Prostate gland (tissue), 2 donors: ENCODE measurements around the gene C10orf90. TPM values are rescaled to one million over a fixed set of nuclear protein-coding genes. Genes with fewer than 3 reads are reported as not detected.

ENCODE experiments used
- DNase-seq: peaks from one replicate; pipeline ENCODE4 v3.0.0-alpha.2; 2019; ENCODE audit warnings: low spot score
- H3K27ac ChIP-seq, 2 donors: fragments of 200-600 bp; sonication (generic); 2 replicates each; pipeline ENCODE4 v1.5.1; 2017 to 2019
- H3K27me3 ChIP-seq: fragments of 200-600 bp; sonication (generic); replicated peaks from 2 replicates; pipeline ENCODE4 v1.5.1; 2019; ENCODE audit not compliant: insufficient read depth
- H3K36me3 ChIP-seq, 2 donors: fragments of 200-600 bp; sonication (generic); 1 replicate in 1 of 2; 2 replicates in 1 of 2; pipeline versions ENCODE4 v1.5.1 to v1.8.1; 2017 to 2019
- H3K4me1 ChIP-seq: fragments of 200-600 bp; sonication (generic); replicated peaks from 2 replicates; pipeline ENCODE4 v1.5.1; 2019
- H3K4me3 ChIP-seq, 2 donors: fragments of 200-600 bp; sonication (generic); 2 replicates each; pipeline ENCODE4 v1.5.1; 2017 to 2019
- H3K9me3 ChIP-seq: fragments of 200-600 bp; sonication (generic); 2 replicates; pipeline ENCODE4 v1.5.1; 2017
- CTCF ChIP-seq, 4 experiments: fragments of 200-600 bp in 2 of 4; fragments of 450-650 bp in 2 of 4; sonication (generic) in 2 of 4; IDR thresholded peaks; 1 replicate in 3 of 4; 2 replicates in 1 of 4; pipeline ENCODE4 v1.5.1; 2016 to 2019; ENCODE audit warnings: antibody characterized with exemption in 4 of 4, mild to moderate bottlenecking in 2 of 4, moderate library complexity in 2 of 4
- POLR2A ChIP-seq: fragments of 450-650 bp; IDR thresholded peaks from one replicate; pipeline ENCODE4 v1.6.1; 2016; ENCODE audit warnings: antibody characterized with exemption, mild to moderate bottlenecking
- POLR2AphosphoS5 ChIP-seq: sonication (generic); formaldehyde crosslinking; IDR thresholded peaks from one replicate; pipeline ENCODE4 v1.6.1; 2017; ENCODE audit warnings: antibody characterized with exemption
- WGBS: methylation state at CpG from one replicate; pipeline ENCODE4 v1.1.5; 2018; 5-methylcytosine and 5-hydroxymethylcytosine counted together
- intact Hi-C: fragments of 100-400 bp; cut with DNase I; formaldehyde crosslinking; loops from one replicate; pipeline ENCODE4 v1.14.2; 2022
- total RNA-seq, 2 donors: library from RNA; depleted of rRNA; stranded (reverse); fragments of >200 nt; gene quantifications; one replicate each; pipeline ENCODE4 v1.1.0, GENCODE V29; 2016

C10orf90 gene
- total RNA-seq, 2 donors from 2014 or later, result 0.45 TPM; not detected in 1

- no peaks in the 10 kb centered on the region for H3K9me3 ChIP-seq
- no peaks in the 10 kb centered on the region for H3K36me3 ChIP-seq
- no peaks in the 10 kb centered on the region for H3K27me3 ChIP-seq
- TF ChIP-seq CTCF (IDR thresholded peaks at IDR 0.05), result no peak
- no peak for TF ChIP-seq POLR2AphosphoS5
- no peak for TF ChIP-seq POLR2A
- H3K27ac ChIP-seq, result no peak overlapping the region
- no peak overlapping the region for H3K4me3 ChIP-seq
- no peaks in the 10 kb centered on the region for H3K4me1 ChIP-seq
- DNase-seq, result no peak
- WGBS, result 33% methylated on average over 7 of the region's 7 CpGs
- intact Hi-C loops, result no loop called here
These were observed 385 bp upstream of the C10orf90 start for GRCh38 chr10:126670895-126671261.

- TF ChIP-seq CTCF (IDR thresholded peaks at IDR 0.05) (no peak), POLR2AphosphoS5 (peak; percentile 40)
- 25% methylated on average over 3 of the region's 3 CpGs for WGBS
- H3K27ac ChIP-seq, result no peak overlapping the region
These were observed 1.3 kb downstream of the C10orf90 start for GRCh38 chr10:126669168-126669567.

GRCh38 chr10:126668505-126668904 lies 2.0 kb downstream of the C10orf90 start:
- no peak overlapping the region for H3K4me3 ChIP-seq
- H3K9me3 ChIP-seq, result no peaks in the 10 kb centered on the region
- no peak overlapping the region for H3K27ac ChIP-seq
- H3K36me3 ChIP-seq, result no peaks in the 10 kb centered on the region
- H3K27me3 ChIP-seq, result no peaks in the 10 kb centered on the region
- TF ChIP-seq POLR2AphosphoS5 (no peak), POLR2A (no peak), CTCF (IDR thresholded peaks at IDR 0.05) (no peak)
- DNase-seq, result no peak
- no peaks in the 10 kb centered on the region for H3K4me1 ChIP-seq
- WGBS, result 96% methylated on average over 4 of the region's 4 CpGs
- intact Hi-C loops, result no loop called here

More at GRCh38 chr10:126669168-126669567, 1.3 kb downstream of the C10orf90 start:
- H3K36me3 ChIP-seq, result no peaks in the 10 kb centered on the region
- no peaks in the 10 kb centered on the region for H3K4me1 ChIP-seq
- no peaks in the 10 kb centered on the region for H3K9me3 ChIP-seq
- no peak overlapping the region for H3K4me3 ChIP-seq
- intact Hi-C loops, result no loop called here
- DNase-seq, result peak; percentile 17
- no peaks in the 10 kb centered on the region for H3K27me3 ChIP-seq

GRCh38 chr10:126667568-126667967 lies 2.9 kb downstream of the C10orf90 start:
- H3K27me3 ChIP-seq, result no peaks in the 10 kb centered on the region
- no peak for DNase-seq
- H3K9me3 ChIP-seq, result no peaks in the 10 kb centered on the region
- TF ChIP-seq POLR2AphosphoS5, result no peak
- TF ChIP-seq CTCF (IDR thresholded peaks at IDR 0.05), result no peak
- TF ChIP-seq POLR2A, result no peak
- H3K4me3 ChIP-seq, result no peak overlapping the region
- no peaks in the 10 kb centered on the region for H3K36me3 ChIP-seq
- H3K4me1 ChIP-seq, result no peaks in the 10 kb centered on the region
- H3K27ac ChIP-seq, result no peak overlapping the region
- 98% methylated on average over 3 of the region's 3 CpGs for WGBS
- intact Hi-C loops, result no loop called here

GRCh38 chr10:126665207-126665606 lies 5.3 kb downstream of the C10orf90 start:
- H3K36me3 ChIP-seq, result no peaks in the 10 kb centered on the region
- no peaks in the 10 kb centered on the region for H3K4me1 ChIP-seq
- intact Hi-C loops, result no loop called here
- no peak overlapping the region for H3K4me3 ChIP-seq
- H3K9me3 ChIP-seq, result no peaks in the 10 kb centered on the region
- DNase-seq, result no peak
- H3K27me3 ChIP-seq, result no peaks in the 10 kb centered on the region
- TF ChIP-seq POLR2A (no peak), CTCF (IDR thresholded peaks at IDR 0.05) (no peak), POLR2AphosphoS5 (no peak)
- H3K27ac ChIP-seq, result no peak overlapping the region
- 80% methylated on average over 4 of the region's 4 CpGs for WGBS
